Measurements from ENCODE around the gene GAST. TPM values are rescaled to one million over a fixed set of nuclear protein-coding genes. Genes with fewer than 3 reads are reported as not detected.
"Not testable (repeated sequence)": the region's sequence is repeated elsewhere in the genome, so short reads cannot be mapped to it uniquely, and the experiment has no call there.

GAST gene
- total and polyA plus RNA-seq, 2 donors from 2014 or later = not detected

DNA sequence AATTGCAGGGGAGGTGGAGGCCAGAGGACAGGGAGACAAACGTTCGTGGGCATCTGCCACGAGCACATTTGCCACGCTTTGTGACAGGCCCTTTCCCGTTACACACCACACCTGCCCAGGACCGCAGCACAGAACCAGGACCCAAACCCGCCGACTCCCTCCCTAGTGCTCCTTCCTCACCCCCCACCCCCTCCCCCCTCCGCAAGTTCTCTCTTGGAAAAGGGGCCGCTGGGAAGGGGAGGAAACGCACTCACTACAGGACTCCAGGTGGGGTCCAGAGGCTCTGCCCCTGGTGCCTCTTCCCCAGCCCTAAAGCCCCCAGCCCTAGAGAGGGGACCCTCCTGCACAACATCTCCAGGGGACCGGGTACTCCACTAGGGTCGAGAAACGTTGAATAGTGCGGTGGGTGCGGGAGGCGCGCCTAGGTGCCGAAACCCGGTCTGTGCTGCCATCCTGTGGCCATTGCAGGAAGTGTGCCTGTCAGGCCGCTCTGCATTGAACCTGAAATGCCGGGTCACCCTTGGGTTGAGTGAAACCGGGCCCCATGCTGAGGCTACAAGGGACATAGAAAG lies 45.3 kb upstream of the GAST start:
- peak overlapping the region in 2 of 3 donors; percentile 59 to 83 for H3K9ac ChIP-seq (ENCODE audit: low read length in 3 of 3)
- peak; percentile 95 for TF ChIP-seq CTCF (IDR thresholded peaks at IDR 0.05; ENCODE audit: borderline replicate concordance, extremely low read depth, insufficient read depth)
- H3K9me3 ChIP-seq (ENCODE audit: control insufficient read depth in 2 of 3, insufficient read depth in 1 of 3, low read length in 3 of 3) = no peaks in the 10 kb centered on the region
- FAIRE-seq (no peak), DNase-seq (peak; percentile 85 to 93 (median 89))
- H3K27me3 ChIP-seq (ENCODE audit: control insufficient read depth, insufficient read depth, low read length) = no peaks in the 10 kb centered on the region
- intact Hi-C loops (cut with DNase I) = loop anchor here (10.0 kb wide), 1 partner anchor 112 kb away; no protein-coding TSS in a partner anchor
- H3K4me3 ChIP-seq (ENCODE audit: low read length in 3 of 3) = peak overlapping the region; percentile 41 to 70 (median 55)
- peak overlapping the region; percentile 66 to 95 for H3K27ac ChIP-seq (ENCODE audit: low read depth in 2 of 2, low read length in 2 of 2)
- H3K36me3 ChIP-seq (ENCODE audit: control insufficient read depth in 2 of 3, insufficient read depth in 3 of 3, low read length in 3 of 3) = no peaks in the 10 kb centered on the region
- peaks cover 0 to 24% (median 0%) of the 10 kb centered on the region in 3 donors for H3K4me1 ChIP-seq (ENCODE audit: control insufficient read depth in 2 of 3, insufficient read depth in 2 of 3, low read depth in 1 of 3, low read length in 3 of 3)

GRCh38 chr17:41667280-41668041 lies 44.7 kb upstream of the GAST start:
- Histone ChIP-seq H3K27ac (ENCODE audit: low read depth in 2 of 2, low read length in 2 of 2) (peak overlapping the region; percentile 66 to 95), H3K4me1 (ENCODE audit: control insufficient read depth in 2 of 3, insufficient read depth in 2 of 3, low read depth in 1 of 3, low read length in 3 of 3) (peaks cover 0 to 24% (median 0%) of the 10 kb centered on the region in 3 donors), H3K36me3 (ENCODE audit: control insufficient read depth in 2 of 3, insufficient read depth in 3 of 3, low read length in 3 of 3) (no peaks in the 10 kb centered on the region), H3K9ac (ENCODE audit: low read length in 3 of 3) (peak overlapping the region in 2 of 3 donors; percentile 10 to 67), H3K9me3 (ENCODE audit: control insufficient read depth in 2 of 3, insufficient read depth in 1 of 3, low read length in 3 of 3) (no peaks in the 10 kb centered on the region), H3K4me3 (ENCODE audit: low read length in 3 of 3) (peak overlapping the region; percentile 3 to 70 (median 24)), H3K27me3 (ENCODE audit: control insufficient read depth, insufficient read depth, low read length) (no peaks in the 10 kb centered on the region)
- intact Hi-C loops (cut with DNase I) = loop anchor here (10.0 kb wide), 1 partner anchor 113 kb away; no protein-coding TSS in a partner anchor
- DNase-seq (peak in 1 of 5 donors; percentile 78), FAIRE-seq (no peak)
- TF ChIP-seq CTCF (IDR thresholded peaks at IDR 0.05; ENCODE audit: borderline replicate concordance, extremely low read depth, insufficient read depth) = no peak

GRCh38 chr17:41672153-41672552 lies 40.0 kb upstream of the GAST start:
- DNase-seq (no peak), FAIRE-seq (no peak)
- Histone ChIP-seq H3K27ac (ENCODE audit: low read depth in 2 of 2, low read length in 2 of 2) (no peak overlapping the region), H3K9me3 (ENCODE audit: control insufficient read depth in 2 of 3, insufficient read depth in 1 of 3, low read length in 3 of 3) (no peaks in the 10 kb centered on the region), H3K4me3 (ENCODE audit: low read length in 3 of 3) (no peak overlapping the region), H3K27me3 (ENCODE audit: control insufficient read depth, insufficient read depth, low read length) (no peaks in the 10 kb centered on the region), H3K9ac (ENCODE audit: low read length in 3 of 3) (no peak overlapping the region), H3K36me3 (ENCODE audit: control insufficient read depth in 2 of 3, insufficient read depth in 3 of 3, low read length in 3 of 3) (no peaks in the 10 kb centered on the region), H3K4me1 (ENCODE audit: control insufficient read depth in 2 of 3, insufficient read depth in 2 of 3, low read depth in 1 of 3, low read length in 3 of 3) (peaks cover 0 to 16% (median 9%) of the 10 kb centered on the region in 3 donors)
- intact Hi-C loops (cut with DNase I) = no loop called here
- TF ChIP-seq CTCF (IDR thresholded peaks at IDR 0.05; ENCODE audit: borderline replicate concordance, extremely low read depth, insufficient read depth) = no peak

- H3K36me3 ChIP-seq (ENCODE audit: control insufficient read depth in 2 of 3, insufficient read depth in 3 of 3, low read length in 3 of 3); intact Hi-C loops (cut with DNase I); H3K9me3 ChIP-seq (ENCODE audit: control insufficient read depth in 2 of 3, insufficient read depth in 1 of 3, low read length in 3 of 3); H3K27me3 ChIP-seq (ENCODE audit: control insufficient read depth, insufficient read depth, low read length); FAIRE-seq: not testable (repeated sequence)
- DNase-seq = peak in 2 of 5 donors; percentile 59 to 66
- peak overlapping the region in 2 of 3 donors; percentile 9 to 16 for H3K9ac ChIP-seq (ENCODE audit: low read length in 3 of 3)
- H3K27ac ChIP-seq (ENCODE audit: low read depth in 2 of 2, low read length in 2 of 2) = peak overlapping the region; percentile 77 to 86
- H3K4me3 ChIP-seq (ENCODE audit: low read length in 3 of 3) = peak overlapping the region in 1 of 3 donors; percentile 7
- peaks cover 0 to 17% (median 15%) of the 10 kb centered on the region in 3 donors for H3K4me1 ChIP-seq (ENCODE audit: control insufficient read depth in 2 of 3, insufficient read depth in 2 of 3, low read depth in 1 of 3, low read length in 3 of 3)
Measured at GRCh38 chr17:41675157-41676057, 36.7 kb upstream of the GAST start.
